Measurements from ENCODE around the gene TMED8.
A peak's percentile ranks its signal among the peaks of the same experiment; 100 is the strongest.
"Not testable (repeated sequence)": the region's sequence is repeated elsewhere in the genome, so short reads cannot be mapped to it uniquely, and the experiment has no call there.

The TMED8 gene

GRCh38 chr14:77320238-77320935 is 56.5 kb downstream of the TMED8 start, which contains the start of gene POMT2:
POMT2 (minus strand) TSS chr14:77320883; CDS start chr14:77320681, 202 bp downstream.
- DNase-seq: peak; percentile 87

- no peak for DNase-seq
Observed at GRCh38 chr14:77319422-77319821, 57.5 kb downstream of the TMED8 start.

GRCh38 chr14:77318756-77319155 is 58.1 kb downstream of the TMED8 start:
- not testable (repeated sequence) for DNase-seq

- DNase-seq: no peak
Observed at GRCh38 chr14:77318006-77318553, 58.8 kb downstream of the TMED8 start.

- peak; percentile 36 for DNase-seq
Observed at GRCh38 chr14:77316872-77317301, 60.0 kb downstream of the TMED8 start.

- DNase-seq: no peak
Observed at GRCh38 chr14:77316195-77316505, 60.7 kb downstream of the TMED8 start.

- DNase-seq: no peak
Observed at GRCh38 chr14:77314539-77315457, 62.1 kb downstream of the TMED8 start.

GRCh38 chr14:77314043-77314442 is 62.9 kb downstream of the TMED8 start:
- DNase-seq: no peak

- DNase-seq: no peak
Observed at GRCh38 chr14:77313371-77313770, 63.5 kb downstream of the TMED8 start.

GRCh38 chr14:77311217-77311616 is 65.7 kb downstream of the TMED8 start:
- DNase-seq: no peak

- no peak for DNase-seq
Observed at GRCh38 chr14:77310026-77310425, 66.9 kb downstream of the TMED8 start.

GRCh38 chr14:77309131-77309530 is 67.8 kb downstream of the TMED8 start:
- no peak for DNase-seq

GRCh38 chr14:77306851-77307496 is 69.9 kb downstream of the TMED8 start:
- no peak for DNase-seq

- DNase-seq: no peak
Observed at GRCh38 chr14:77306416-77306815, 70.5 kb downstream of the TMED8 start.

- no peak for DNase-seq
Observed at GRCh38 chr14:77305696-77306095, 71.2 kb downstream of the TMED8 start.

GRCh38 chr14:77303417-77304156 is 73.3 kb downstream of the TMED8 start:
- peak; percentile 19 for DNase-seq

- DNase-seq: peak; percentile 48
Observed at GRCh38 chr14:77302926-77303325, 74.0 kb downstream of the TMED8 start.

- peak; percentile 26 for DNase-seq
Observed at GRCh38 chr14:77301103-77301502, 75.8 kb downstream of the TMED8 start.

- DNase-seq: no peak
Observed at GRCh38 chr14:77299771-77300170, 77.1 kb downstream of the TMED8 start.

- no peak for DNase-seq
Observed at GRCh38 chr14:77296906-77297305, 80.0 kb downstream of the TMED8 start.

- no peak for DNase-seq
Observed at GRCh38 chr14:77296155-77296554, 80.7 kb downstream of the TMED8 start.

- DNase-seq: no peak
Observed at GRCh38 chr14:77290705-77291104, 86.2 kb downstream of the TMED8 start.

GRCh38 chr14:77286576-77286975 is 90.3 kb downstream of the TMED8 start:
- DNase-seq: no peak
